ENCODE measurements around the gene SETD6. TPM values are rescaled to one million over a fixed set of nuclear protein-coding genes. Genes with fewer than 3 reads are reported as not detected.

Gene SETD6
- total RNA-seq, 1 experiment from 2014 or later: 19.5 TPM

- POLR2A ChIA-PET: interaction anchor here (0.6 to 2.1 kb wide), 3 partner anchors 9 to 12 kb away, joined by 3 to 7 read pairs (median 5); no protein-coding TSS in a partner anchor
- Mint-ChIP-seq H3K4me1 (ENCODE audit: insufficient read depth, unreplicated experiment) (no peaks in the 10 kb centered on the region), H3K27ac (ENCODE audit: low read depth, unreplicated experiment) (no peak overlapping the region), H3K27me3 (ENCODE audit: insufficient read depth, unreplicated experiment) (no peaks in the 10 kb centered on the region), H3K4me3 (ENCODE audit: unreplicated experiment) (no peak overlapping the region), H3K9me3 (ENCODE audit: unreplicated experiment) (no peaks in the 10 kb centered on the region), H3K36me3 (ENCODE audit: insufficient read depth, unreplicated experiment) (peaks cover 100% of the 10 kb centered on the region)
- intact Hi-C loops (cut with micrococcal nuclease): no loop called here
- no peak for DNase-seq (ENCODE audit: unreplicated experiment)
- no peak for TF ChIP-seq CTCF (IDR thresholded peaks at IDR 0.05; ENCODE audit: unreplicated experiment)
- CTCF ChIA-PET: no interaction called here
- no TSS peak for BruUV-seq (replicated peaks)
Measured at GRCh38 chr16:58530179-58530578, 14.9 kb downstream of the SETD6 start.

GRCh38 chr16:58532414-58532813, 17.1 kb downstream of the SETD6 start:
- H3K9me3 Mint-ChIP-seq (ENCODE audit: unreplicated experiment): no peaks in the 10 kb centered on the region
- POLR2A ChIA-PET: no interaction called here
- no peak for DNase-seq (ENCODE audit: unreplicated experiment)
- H3K27me3 Mint-ChIP-seq (ENCODE audit: insufficient read depth, unreplicated experiment): no peaks in the 10 kb centered on the region
- CTCF ChIA-PET: interaction anchor here (0.6 to 1.0 kb wide), 3 partner anchors 12 to 1039 kb away, joined by 3 to 4 read pairs (median 3); no protein-coding TSS in a partner anchor
- H3K4me1 Mint-ChIP-seq (ENCODE audit: insufficient read depth, unreplicated experiment): no peaks in the 10 kb centered on the region
- no peak for TF ChIP-seq CTCF (IDR thresholded peaks at IDR 0.05; ENCODE audit: unreplicated experiment)
- H3K27ac Mint-ChIP-seq (ENCODE audit: low read depth, unreplicated experiment): no peak overlapping the region
- intact Hi-C loops (cut with micrococcal nuclease): no loop called here
- no peak overlapping the region for H3K4me3 Mint-ChIP-seq (ENCODE audit: unreplicated experiment)
- no TSS peak for BruUV-seq (replicated peaks)
- peaks cover 100% of the 10 kb centered on the region for H3K36me3 Mint-ChIP-seq (ENCODE audit: insufficient read depth, unreplicated experiment)

DNA sequence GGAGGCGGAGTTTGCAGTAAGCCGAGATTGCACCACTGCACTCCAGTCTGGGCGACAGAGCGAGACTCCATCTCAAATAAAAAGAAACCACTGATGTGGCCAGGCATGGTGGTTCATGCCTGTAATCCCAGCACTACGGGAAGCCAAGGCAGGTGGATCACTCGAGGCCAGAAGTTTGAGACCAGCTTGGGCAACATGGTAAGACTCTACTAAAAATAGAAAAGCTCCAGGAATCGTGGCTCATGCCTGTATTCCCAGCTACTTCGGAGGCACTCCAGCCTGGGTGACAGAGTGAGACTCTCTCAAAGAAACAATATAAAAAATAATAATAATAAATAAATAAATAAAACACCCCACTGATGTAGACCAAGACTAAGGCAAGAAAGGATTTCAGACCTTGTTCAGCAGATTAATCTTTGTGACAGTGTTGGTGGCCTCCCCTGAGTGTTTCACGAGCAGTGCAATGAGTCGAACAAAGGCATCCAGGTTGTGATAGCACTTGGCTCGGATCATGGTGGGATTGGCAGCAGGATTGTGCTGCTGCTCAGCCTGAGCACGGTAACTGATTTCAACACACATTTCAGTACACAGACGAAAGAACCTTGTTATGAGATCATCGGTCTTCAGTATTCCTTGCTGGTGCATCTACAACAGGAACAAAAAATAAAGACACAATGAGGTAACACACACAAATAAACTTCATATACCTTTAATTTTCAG, 18.6 kb downstream of the SETD6 start:
- Mint-ChIP-seq H3K27me3 (ENCODE audit: insufficient read depth, unreplicated experiment) (no peaks in the 10 kb centered on the region), H3K36me3 (ENCODE audit: insufficient read depth, unreplicated experiment) (peaks cover 100% of the 10 kb centered on the region), H3K9me3 (ENCODE audit: unreplicated experiment) (no peaks in the 10 kb centered on the region), H3K4me1 (ENCODE audit: insufficient read depth, unreplicated experiment) (no peaks in the 10 kb centered on the region), H3K4me3 (ENCODE audit: unreplicated experiment) (no peak overlapping the region), H3K27ac (ENCODE audit: low read depth, unreplicated experiment) (no peak overlapping the region)
- ChIA-PET CTCF (interaction anchor here (0.5 to 0.6 kb wide), 2 partner anchors 127 to 262 kb away, joined by 4 read pairs; no protein-coding TSS in a partner anchor), POLR2A (no interaction called here)
- intact Hi-C loops (cut with micrococcal nuclease): no loop called here
- BruUV-seq (replicated peaks): no TSS peak
- TF ChIP-seq CTCF (IDR thresholded peaks at IDR 0.05; ENCODE audit: unreplicated experiment): no peak
- no peak for DNase-seq (ENCODE audit: unreplicated experiment)

DNA sequence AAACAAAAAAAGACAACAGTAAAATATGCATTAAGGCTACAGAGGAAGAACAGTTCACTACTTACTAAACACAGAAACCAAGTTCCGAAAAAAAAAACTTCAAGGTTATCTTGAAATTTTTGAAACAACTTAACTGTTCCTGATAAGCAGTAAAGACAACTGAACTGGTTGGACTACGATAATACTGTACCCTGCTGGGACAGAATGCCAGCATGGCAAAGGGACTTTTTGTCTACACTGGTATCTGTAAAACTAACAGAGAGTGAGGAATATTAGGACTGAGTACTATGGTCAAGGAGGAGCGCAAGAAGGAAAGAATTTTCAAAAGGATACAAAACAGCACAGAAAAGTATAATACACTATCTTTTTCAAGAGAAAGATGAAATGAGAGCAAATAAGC, 19.8 kb downstream of the SETD6 start:
- H3K36me3 Mint-ChIP-seq (ENCODE audit: insufficient read depth, unreplicated experiment): peaks cover 100% of the 10 kb centered on the region
- ChIA-PET CTCF (interaction anchor here (0.6 kb wide), 1 partner anchor 14 kb away, joined by 3 read pairs; no protein-coding TSS in a partner anchor), POLR2A (no interaction called here)
- BruUV-seq (replicated peaks): no TSS peak
- no peaks in the 10 kb centered on the region for H3K27me3 Mint-ChIP-seq (ENCODE audit: insufficient read depth, unreplicated experiment)
- H3K4me3 Mint-ChIP-seq (ENCODE audit: unreplicated experiment): no peak overlapping the region
- H3K27ac Mint-ChIP-seq (ENCODE audit: low read depth, unreplicated experiment): no peak overlapping the region
- intact Hi-C loops (cut with micrococcal nuclease): no loop called here
- H3K9me3 Mint-ChIP-seq (ENCODE audit: unreplicated experiment): no peaks in the 10 kb centered on the region
- TF ChIP-seq CTCF (IDR thresholded peaks at IDR 0.05; ENCODE audit: unreplicated experiment): no peak
- H3K4me1 Mint-ChIP-seq (ENCODE audit: insufficient read depth, unreplicated experiment): no peaks in the 10 kb centered on the region
- DNase-seq (ENCODE audit: unreplicated experiment): no peak

Data from MCF 10A (cell line).